Activated naive CD8-positive, alpha-beta T cell treated with anti-CD3 and anti-CD28 coated beads, Interleukin-2, amount 50 U/mL, for 24 hours (primary cell): Measurements from ENCODE around the gene XIST.
"Not testable (repeated sequence)": the region's sequence is repeated elsewhere in the genome, so short reads cannot be mapped to it uniquely, and the experiment has no call there.

ENCODE experiments used
- ATAC-seq: fragments of 150-1000 bp; cut with Tn5 transposase; one replicate; pipeline ENCODE4 v1.10.0; 2021
- DNase-seq: peaks from one replicate; pipeline ENCODE4 v3.0.0; 2021
- H3K27ac Mint-ChIP-seq: one replicate; pipeline ENCODE4 v1.8.0; 2021; ENCODE audit warnings: mild to moderate bottlenecking, mixed read lengths
- H3K27me3 Mint-ChIP-seq: one replicate; pipeline ENCODE4 v1.8.0; 2021; ENCODE audit warnings: mixed read lengths
- H3K36me3 Mint-ChIP-seq: one replicate; pipeline ENCODE4 v1.8.0; 2021; ENCODE audit warnings: low read depth, mixed read lengths
- H3K4me1 Mint-ChIP-seq: one replicate; pipeline ENCODE4 v1.8.0; 2021; ENCODE audit warnings: mixed read lengths
- H3K4me3 Mint-ChIP-seq: one replicate; pipeline ENCODE4 v1.8.0; 2021; ENCODE audit warnings: mild to moderate bottlenecking, moderate library complexity, mixed read lengths
- H3K9me3 Mint-ChIP-seq: one replicate; pipeline ENCODE4 v1.8.0; 2021; ENCODE audit warnings: mixed read lengths

XIST gene

DNA sequence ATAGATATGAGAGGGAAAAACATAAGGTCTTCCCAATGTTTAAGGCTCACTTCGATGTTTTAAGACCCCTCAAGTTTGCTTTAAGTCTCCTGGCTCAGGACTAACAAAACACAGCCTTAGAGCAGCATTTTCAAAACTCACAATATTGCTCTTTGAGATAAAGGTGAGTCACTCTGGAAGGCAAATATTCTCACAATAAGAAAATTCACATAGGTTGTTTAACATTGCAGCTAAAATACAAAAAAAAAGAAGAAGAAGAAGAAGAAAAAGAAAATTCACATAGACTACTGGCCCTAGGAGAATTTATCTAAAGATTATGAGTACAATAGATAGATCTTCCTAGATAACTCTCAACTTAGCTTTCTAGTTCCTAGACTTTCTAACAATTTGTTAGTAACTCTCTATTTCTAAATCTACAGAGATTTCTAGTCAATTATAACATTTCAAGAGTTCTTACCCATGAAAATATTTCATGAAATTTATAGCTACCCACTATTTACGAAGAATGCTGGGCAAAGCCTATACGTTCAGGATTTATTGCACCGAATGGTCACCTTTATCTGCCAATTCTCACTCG is 22.5 kb downstream of the XIST start:
- Mint-ChIP-seq H3K27ac (no peak overlapping the region), H3K9me3 (no peaks in the 10 kb centered on the region), H3K36me3 (no peaks in the 10 kb centered on the region), H3K27me3 (no peaks in the 10 kb centered on the region), H3K4me3 (no peak overlapping the region), H3K4me1 (no peaks in the 10 kb centered on the region)
- no peak for ATAC-seq
- no peak for DNase-seq

GRCh38 chrX:73828080-73828720 is 24.3 kb downstream of the XIST start:
- H3K27me3 Mint-ChIP-seq: no peaks in the 10 kb centered on the region
- no peaks in the 10 kb centered on the region for H3K36me3 Mint-ChIP-seq
- no peaks in the 10 kb centered on the region for H3K4me1 Mint-ChIP-seq
- ATAC-seq (no peak), DNase-seq (no peak)
- H3K9me3 Mint-ChIP-seq: no peaks in the 10 kb centered on the region
- no peak overlapping the region for H3K4me3 Mint-ChIP-seq
- no peak overlapping the region for H3K27ac Mint-ChIP-seq

- no peak for ATAC-seq
- Mint-ChIP-seq H3K4me3 (no peak overlapping the region), H3K27ac (no peak overlapping the region), H3K36me3 (no peaks in the 10 kb centered on the region), H3K9me3 (no peaks in the 10 kb centered on the region), H3K4me1 (no peaks in the 10 kb centered on the region), H3K27me3 (no peaks in the 10 kb centered on the region)
- DNase-seq: no peak
Observed at GRCh38 chrX:73827406-73827805, 25.1 kb downstream of the XIST start.

GRCh38 chrX:73826996-73827395 is 25.5 kb downstream of the XIST start:
- H3K27me3 Mint-ChIP-seq: no peaks in the 10 kb centered on the region
- H3K27ac Mint-ChIP-seq: no peak overlapping the region
- DNase-seq (no peak), ATAC-seq (no peak)
- no peaks in the 10 kb centered on the region for H3K4me1 Mint-ChIP-seq
- H3K36me3 Mint-ChIP-seq: no peaks in the 10 kb centered on the region
- H3K9me3 Mint-ChIP-seq: no peaks in the 10 kb centered on the region
- H3K4me3 Mint-ChIP-seq: no peak overlapping the region

GRCh38 chrX:73825569-73825968 is 26.9 kb downstream of the XIST start:
- Mint-ChIP-seq H3K27me3 (no peaks in the 10 kb centered on the region), H3K27ac (no peak overlapping the region), H3K4me3 (no peak overlapping the region), H3K9me3 (no peaks in the 10 kb centered on the region), H3K4me1 (no peaks in the 10 kb centered on the region), H3K36me3 (no peaks in the 10 kb centered on the region)
- DNase-seq: no peak
- ATAC-seq: no peak

GRCh38 chrX:73823473-73824004 is 29.0 kb downstream of the XIST start:
- no peak overlapping the region for H3K4me3 Mint-ChIP-seq

GRCh38 chrX:73822775-73823174 is 29.7 kb downstream of the XIST start:
- no peak for ATAC-seq
- no peaks in the 10 kb centered on the region for H3K9me3 Mint-ChIP-seq
- no peak for DNase-seq
- H3K4me3 Mint-ChIP-seq: no peak overlapping the region
- H3K36me3 Mint-ChIP-seq: no peaks in the 10 kb centered on the region
- H3K27me3 Mint-ChIP-seq: no peaks in the 10 kb centered on the region
- H3K4me1 Mint-ChIP-seq: no peaks in the 10 kb centered on the region
- no peak overlapping the region for H3K27ac Mint-ChIP-seq

More at GRCh38 chrX:73823473-73824004, 29.0 kb downstream of the XIST start:
- Mint-ChIP-seq H3K27ac (no peak overlapping the region), H3K9me3 (no peaks in the 10 kb centered on the region), H3K27me3 (no peaks in the 10 kb centered on the region), H3K36me3 (no peaks in the 10 kb centered on the region), H3K4me1 (no peaks in the 10 kb centered on the region)
- no peak for DNase-seq
- no peak for ATAC-seq

- Mint-ChIP-seq H3K4me1 (no peaks in the 10 kb centered on the region), H3K27me3 (peaks cover 2% of the 10 kb centered on the region), H3K27ac (no peak overlapping the region), H3K36me3 (no peaks in the 10 kb centered on the region), H3K4me3 (no peak overlapping the region), H3K9me3 (no peaks in the 10 kb centered on the region)
- DNase-seq (no peak), ATAC-seq (no peak)
Observed at GRCh38 chrX:73821921-73822559, 30.5 kb downstream of the XIST start.

- not testable (repeated sequence) for H3K4me3 Mint-ChIP-seq, H3K27ac Mint-ChIP-seq, H3K9me3 Mint-ChIP-seq, H3K27me3 Mint-ChIP-seq, H3K4me1 Mint-ChIP-seq, H3K36me3 Mint-ChIP-seq, DNase-seq, ATAC-seq
Observed at GRCh38 chrX:73819864-73820558, 32.5 kb downstream of the XIST start.

DNA sequence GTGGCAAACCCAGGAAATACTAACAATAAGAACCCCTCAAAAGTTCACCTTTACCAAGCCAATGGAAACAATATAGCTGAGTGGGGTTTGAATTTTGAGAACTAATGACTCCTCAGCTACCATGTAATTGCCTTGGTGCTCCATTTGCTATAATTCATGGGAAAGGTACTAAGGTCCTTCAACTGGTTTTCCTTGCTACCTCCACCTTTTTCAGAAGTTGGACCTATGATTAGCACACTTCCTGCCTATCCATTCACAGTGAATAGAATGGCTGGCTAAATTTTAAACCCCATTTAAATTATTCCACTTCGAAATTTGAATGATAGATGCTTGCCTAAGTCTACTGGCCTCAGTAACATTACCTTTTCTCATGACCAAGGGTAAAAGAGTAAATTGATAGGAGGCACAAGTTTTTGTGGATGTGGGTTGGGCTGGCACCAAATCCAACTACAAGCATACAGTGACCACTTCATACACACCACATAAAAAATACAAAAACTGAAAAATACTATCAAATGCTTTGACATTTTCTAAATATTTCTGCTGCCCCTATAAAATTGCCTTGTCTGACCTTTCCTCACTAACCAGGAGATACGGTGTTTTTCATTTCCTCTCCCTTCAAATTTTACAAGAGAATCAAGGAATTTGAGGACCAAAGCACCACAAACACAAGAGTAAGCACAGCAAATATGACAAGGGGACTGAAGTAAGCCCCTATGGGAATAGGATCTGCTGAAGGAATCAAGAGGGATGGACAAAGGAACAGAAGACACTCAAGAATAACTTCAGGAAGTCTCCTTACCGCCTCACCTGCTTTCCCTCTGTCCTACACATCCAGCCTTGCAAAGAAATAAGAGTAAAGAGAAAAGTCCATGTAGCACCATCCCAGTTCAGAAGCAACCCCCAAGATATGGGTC is 34.1 kb downstream of the XIST start:
- no peak for ATAC-seq
- no peak for DNase-seq
- H3K4me1 Mint-ChIP-seq: no peaks in the 10 kb centered on the region
- no peaks in the 10 kb centered on the region for H3K36me3 Mint-ChIP-seq
- no peaks in the 10 kb centered on the region for H3K9me3 Mint-ChIP-seq
- H3K4me3 Mint-ChIP-seq: no peak overlapping the region
- H3K27me3 Mint-ChIP-seq: peaks cover 2% of the 10 kb centered on the region
- no peak overlapping the region for H3K27ac Mint-ChIP-seq

GRCh38 chrX:73817393-73818199 is 34.9 kb downstream of the XIST start:
- ATAC-seq: no peak
- H3K36me3 Mint-ChIP-seq: no peaks in the 10 kb centered on the region
- no peak for DNase-seq
- H3K27me3 Mint-ChIP-seq: peaks cover 2% of the 10 kb centered on the region
- H3K4me3 Mint-ChIP-seq: no peak overlapping the region
- no peaks in the 10 kb centered on the region for H3K9me3 Mint-ChIP-seq
- H3K27ac Mint-ChIP-seq: no peak overlapping the region
- H3K4me1 Mint-ChIP-seq: no peaks in the 10 kb centered on the region

DNA sequence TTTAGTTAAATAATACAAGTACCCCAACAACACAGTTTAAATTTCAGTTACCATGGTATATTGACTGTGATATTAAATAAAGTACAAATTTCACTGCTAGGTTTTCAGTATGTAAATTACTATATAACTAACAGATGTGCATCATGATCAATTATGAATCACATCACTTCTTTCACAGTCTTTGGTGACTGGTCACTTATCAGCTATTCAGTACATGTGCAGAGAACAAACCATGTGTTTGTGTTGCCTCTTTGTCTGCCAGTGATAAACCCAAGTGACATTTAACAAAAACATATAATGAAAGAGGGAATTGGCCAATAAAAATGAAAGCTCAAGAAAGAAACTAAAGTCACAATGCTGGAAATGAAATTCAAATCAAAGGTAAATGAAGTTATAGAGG is 40.3 kb downstream of the XIST start:
- Mint-ChIP-seq H3K4me1 (no peaks in the 10 kb centered on the region), H3K9me3 (no peaks in the 10 kb centered on the region), H3K27ac (no peak overlapping the region), H3K36me3 (no peaks in the 10 kb centered on the region), H3K4me3 (no peak overlapping the region), H3K27me3 (peaks cover under 1% of the 10 kb centered on the region)
- no peak for DNase-seq
- no peak for ATAC-seq

GRCh38 chrX:73804109-73804508 is 48.4 kb downstream of the XIST start:
- H3K4me3 Mint-ChIP-seq, ATAC-seq, H3K9me3 Mint-ChIP-seq, DNase-seq, H3K27ac Mint-ChIP-seq, H3K4me1 Mint-ChIP-seq, H3K36me3 Mint-ChIP-seq, H3K27me3 Mint-ChIP-seq: not testable (repeated sequence)
